ENCODE measurements around the gene GTF2A2.
A peak's percentile ranks its signal among the peaks of the same experiment; 100 is the strongest.
"Not testable (repeated sequence)": the region's sequence is repeated elsewhere in the genome, so short reads cannot be mapped to it uniquely, and the experiment has no call there.

GTF2A2 gene

GRCh38 chr15:59668556-59668955, 11.2 kb upstream of the GTF2A2 start:
- no peak for DNase-seq

- DNase-seq: peak; percentile 21
These were observed 4.9 kb upstream of the GTF2A2 start for GRCh38 chr15:59662260-59662659.

- no peak for DNase-seq
These were observed 2.1 kb upstream of the GTF2A2 start for GRCh38 chr15:59659366-59659765.

- DNase-seq: no peak
These were observed 365 bp upstream of the GTF2A2 start for GRCh38 chr15:59657635-59658125.

- DNase-seq: no peak
These were observed 3.3 kb downstream of the GTF2A2 start for GRCh38 chr15:59654046-59654445.

GRCh38 chr15:59649603-59650002, 7.7 kb downstream of the GTF2A2 start:
- DNase-seq: no peak

GRCh38 chr15:59647085-59647484, 10.2 kb downstream of the GTF2A2 start:
- no peak for DNase-seq

- DNase-seq: no peak
These were observed 11.0 kb downstream of the GTF2A2 start for GRCh38 chr15:59646277-59646676.

GRCh38 chr15:59645812-59646211, 11.5 kb downstream of the GTF2A2 start:
- not testable (repeated sequence) for DNase-seq

GRCh38 chr15:59644756-59645155, 12.6 kb downstream of the GTF2A2 start:
- no peak for DNase-seq

- DNase-seq: no peak
These were observed 15.0 kb downstream of the GTF2A2 start for GRCh38 chr15:59642351-59642750.

- DNase-seq: not testable (repeated sequence)
These were observed 19.8 kb downstream of the GTF2A2 start for GRCh38 chr15:59637507-59637906.

- no peak for DNase-seq
These were observed 21.1 kb downstream of the GTF2A2 start for GRCh38 chr15:59636184-59636583.

- peak; percentile 9 for DNase-seq
These were observed 24.6 kb downstream of the GTF2A2 start for GRCh38 chr15:59632714-59633113.

GRCh38 chr15:59622289-59622688, 35.0 kb downstream of the GTF2A2 start:
- DNase-seq: peak; percentile 21

- DNase-seq: no peak
These were observed 38.9 kb downstream of the GTF2A2 start for GRCh38 chr15:59618406-59618805.

- DNase-seq: no peak
These were observed 40.9 kb downstream of the GTF2A2 start for GRCh38 chr15:59616379-59616778.

- DNase-seq: no peak
These were observed 41.7 kb downstream of the GTF2A2 start for GRCh38 chr15:59615661-59616060.

- DNase-seq: no peak
These were observed 43.2 kb downstream of the GTF2A2 start for GRCh38 chr15:59614153-59614552.

- no peak for DNase-seq
These were observed 45.7 kb downstream of the GTF2A2 start, which contains the start of gene GCNT3 for GRCh38 chr15:59611276-59612260. Gene GCNT3 (plus strand): TSS chr15:59611783. CDS start chr15:59618239, 6,456 bp downstream.

GRCh38 chr15:59609730-59610712, 47.3 kb downstream of the GTF2A2 start:
- no peak for DNase-seq

GRCh38 chr15:59605994-59606393, 51.3 kb downstream of the GTF2A2 start:
- no peak for DNase-seq

- no peak for DNase-seq
These were observed 58.9 kb downstream of the GTF2A2 start for GRCh38 chr15:59598461-59598860.
